ENCODE data around the gene PEX11A.
"Not testable (repeated sequence)": the region's sequence is repeated elsewhere in the genome, so short reads cannot be mapped to it uniquely, and the experiment has no call there.

PEX11A gene, protein sequence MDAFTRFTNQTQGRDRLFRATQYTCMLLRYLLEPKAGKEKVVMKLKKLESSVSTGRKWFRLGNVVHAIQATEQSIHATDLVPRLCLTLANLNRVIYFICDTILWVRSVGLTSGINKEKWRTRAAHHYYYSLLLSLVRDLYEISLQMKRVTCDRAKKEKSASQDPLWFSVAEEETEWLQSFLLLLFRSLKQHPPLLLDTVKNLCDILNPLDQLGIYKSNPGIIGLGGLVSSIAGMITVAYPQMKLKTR

DNA sequence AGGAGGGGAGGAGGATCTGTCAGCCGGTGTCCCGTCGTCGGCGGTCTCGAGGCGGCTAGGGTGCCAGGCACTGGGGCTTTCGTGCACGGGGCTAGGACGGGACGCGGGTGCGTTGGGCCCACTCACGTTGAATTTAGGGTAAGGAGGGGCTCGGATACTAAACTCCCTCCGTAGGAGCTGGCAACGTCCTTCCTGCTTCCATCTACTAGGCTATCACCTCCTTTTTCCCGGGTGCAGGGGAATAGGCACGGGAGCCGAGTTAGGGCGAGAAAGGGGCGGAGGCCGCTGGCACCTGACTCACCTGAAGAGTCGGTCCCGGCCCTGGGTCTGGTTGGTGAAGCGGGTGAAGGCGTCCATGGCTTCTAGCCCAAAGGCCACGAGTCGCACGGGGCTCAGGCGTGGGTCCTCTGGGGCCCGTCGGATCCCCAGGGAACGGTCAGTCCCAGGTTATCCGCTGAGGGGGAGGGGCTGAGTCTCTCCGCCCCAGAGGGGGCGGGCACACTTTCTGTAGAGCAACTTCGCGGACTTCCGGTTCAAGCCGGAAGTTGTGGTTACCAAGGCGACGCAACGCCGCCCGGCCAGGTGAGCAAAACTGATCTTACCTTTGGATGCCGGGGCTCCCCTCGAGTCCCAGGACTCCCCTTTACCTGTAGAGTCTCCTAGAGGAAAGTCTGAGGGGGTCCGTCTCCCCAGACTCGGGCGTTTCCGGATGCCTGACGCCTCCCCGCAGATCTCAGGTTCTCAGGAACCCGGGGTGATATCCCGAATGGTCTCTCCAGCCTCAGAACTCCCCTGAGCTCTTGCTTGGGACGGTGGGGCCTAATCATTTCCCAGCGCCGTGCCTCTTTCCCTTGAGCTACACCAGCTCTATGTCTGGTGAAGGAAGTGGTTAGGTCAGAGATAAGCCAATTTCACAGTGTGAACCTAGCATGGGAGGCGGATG, at the start of gene PEX11A, which contains the start of gene WDR93:
Gene PEX11A, minus strand, starts transcription at position 479 of the 943 bp plus-strand sequence. Its CDS starts 122 bp downstream, at position 357.
Gene WDR93, plus strand, starts transcription at position 536 of the 943 bp plus-strand sequence. CDS start 10,936 bp downstream, outside the sequence.
- peak; percentile 77 for DNase-seq

DNA sequence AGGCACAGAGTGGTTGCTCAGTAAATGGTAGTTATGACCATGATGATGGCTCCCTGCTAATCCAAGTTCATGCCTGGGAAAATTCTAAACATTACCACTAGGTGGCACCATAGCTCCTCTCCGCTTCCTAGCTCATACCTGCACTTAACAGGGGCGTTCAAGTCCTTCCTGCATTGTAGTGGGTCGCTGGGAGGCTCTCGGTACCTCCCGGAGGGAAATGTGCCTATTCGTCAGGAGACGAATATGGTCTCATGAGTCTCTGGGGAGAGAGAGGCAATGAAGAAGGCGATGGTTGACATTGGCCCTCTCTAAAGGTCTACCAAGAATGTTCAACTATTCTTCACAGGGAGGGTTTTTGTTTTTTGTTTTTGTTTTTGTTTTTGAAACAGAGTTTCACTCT, 49.6 kb upstream of the PEX11A start:
- DNase-seq: peak; percentile 44

DNA sequence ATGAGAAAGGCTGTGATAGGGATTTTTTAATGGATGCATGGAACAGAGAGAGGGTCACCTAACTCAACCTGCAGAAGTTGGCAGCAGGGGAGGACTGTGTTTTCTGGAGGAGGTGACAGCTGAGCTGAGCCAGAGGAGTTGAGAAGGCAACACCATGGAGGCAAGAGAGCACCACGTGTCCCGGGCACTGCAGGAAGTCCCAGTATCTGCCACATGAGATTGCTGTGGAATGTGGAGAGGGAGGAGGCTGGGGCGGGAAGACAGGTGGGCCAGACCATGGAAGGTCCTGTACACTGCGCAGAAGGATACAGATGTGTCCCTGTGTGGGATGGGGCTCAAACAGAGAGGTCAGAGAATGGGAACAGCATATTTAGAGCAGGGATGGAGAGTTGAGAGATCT, 45.2 kb upstream of the PEX11A start:
- no peak for DNase-seq

DNA sequence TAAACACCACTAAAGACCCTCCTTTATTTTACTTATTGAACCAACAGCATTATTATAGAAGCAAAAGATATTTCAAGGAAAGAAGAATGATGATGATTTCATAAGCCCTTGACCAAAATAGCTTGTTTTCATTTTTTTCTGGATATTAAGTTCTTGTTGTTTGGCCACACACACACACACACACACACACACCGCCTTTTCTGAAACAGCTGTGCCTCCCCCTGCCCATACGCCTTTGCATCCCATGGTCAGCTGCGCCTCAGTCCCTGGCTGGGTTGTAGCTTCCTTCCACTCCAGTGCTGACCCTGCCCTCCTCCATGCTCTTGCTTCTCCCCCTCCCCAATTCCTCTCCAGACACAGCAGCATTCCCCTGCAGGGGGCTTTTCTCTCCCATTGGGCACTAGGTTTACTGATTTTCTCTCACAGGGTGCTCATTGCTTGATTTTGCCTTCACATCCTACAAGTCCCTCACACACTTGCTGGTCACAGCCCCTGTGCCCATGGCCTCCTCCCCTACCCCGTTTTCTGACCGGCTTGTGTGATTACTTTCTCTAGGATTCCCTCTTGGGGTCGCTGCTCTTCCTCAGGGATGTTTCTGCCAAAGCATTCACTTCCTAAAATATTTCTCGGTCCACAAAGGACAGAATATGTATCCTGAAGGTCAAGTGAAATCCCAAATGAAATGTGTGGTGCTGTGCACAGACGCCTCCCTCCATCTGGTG, 42.1 kb upstream of the PEX11A start:
- DNase-seq: no peak

DNA sequence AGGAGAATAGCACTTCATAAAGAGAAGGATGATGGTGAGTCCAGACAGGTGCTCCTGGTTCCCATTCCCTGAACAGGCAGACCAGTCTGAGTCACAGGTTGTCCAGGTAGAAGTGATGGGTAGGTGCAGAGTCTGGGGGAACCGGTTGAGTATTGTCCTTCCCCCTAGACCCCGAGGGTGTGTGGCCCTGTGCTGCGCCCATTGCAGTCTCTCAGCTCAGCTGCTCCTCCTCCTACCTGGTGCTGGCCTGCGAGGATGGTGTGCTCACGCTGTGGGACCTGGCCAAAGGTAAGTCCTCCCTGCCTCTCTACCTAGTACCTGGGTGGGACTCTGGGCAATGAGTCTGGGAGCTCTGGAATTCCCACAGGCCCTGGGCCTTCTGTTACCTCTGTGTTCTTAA, 40.7 kb upstream of the PEX11A start:
- DNase-seq: no peak

DNA sequence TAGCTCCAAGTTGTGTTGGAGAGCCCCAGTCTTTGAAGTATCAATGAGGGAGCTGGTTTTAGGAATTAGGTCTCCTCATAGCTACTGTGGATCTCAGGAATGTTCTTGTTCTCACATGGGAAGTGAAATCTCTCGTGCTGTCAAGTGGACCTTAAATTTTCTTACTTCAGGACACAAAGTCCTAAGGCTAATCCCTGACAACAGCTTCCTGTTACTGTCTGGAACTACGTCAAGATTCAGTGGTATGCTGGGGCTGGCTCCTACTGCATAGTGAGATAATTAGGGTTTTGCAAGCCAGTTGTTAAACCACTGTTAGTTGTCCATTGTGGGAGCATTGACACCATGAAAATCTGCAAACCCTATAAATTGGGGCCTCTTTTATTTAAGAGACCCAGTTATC, 37.7 kb upstream of the PEX11A start:
- DNase-seq: no peak

DNA sequence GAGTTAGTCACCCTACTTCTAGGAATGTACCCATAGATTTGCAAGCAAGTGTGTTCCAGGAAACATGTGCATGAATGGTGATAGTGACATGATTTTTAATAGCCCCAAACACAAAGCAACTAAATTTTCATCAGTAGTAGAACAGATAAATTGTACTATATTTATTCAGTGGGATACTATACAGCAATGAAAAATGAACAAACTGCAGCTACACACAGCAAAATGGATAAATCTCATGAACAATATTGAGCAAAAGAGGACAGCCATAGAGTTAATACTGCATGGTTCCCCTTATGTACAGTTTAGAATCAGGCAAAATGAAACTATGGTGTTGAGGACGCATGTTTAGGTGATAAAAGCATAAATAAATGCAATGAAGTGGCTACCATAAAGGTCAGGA, 34.5 kb upstream of the PEX11A start:
- DNase-seq: no peak

DNA sequence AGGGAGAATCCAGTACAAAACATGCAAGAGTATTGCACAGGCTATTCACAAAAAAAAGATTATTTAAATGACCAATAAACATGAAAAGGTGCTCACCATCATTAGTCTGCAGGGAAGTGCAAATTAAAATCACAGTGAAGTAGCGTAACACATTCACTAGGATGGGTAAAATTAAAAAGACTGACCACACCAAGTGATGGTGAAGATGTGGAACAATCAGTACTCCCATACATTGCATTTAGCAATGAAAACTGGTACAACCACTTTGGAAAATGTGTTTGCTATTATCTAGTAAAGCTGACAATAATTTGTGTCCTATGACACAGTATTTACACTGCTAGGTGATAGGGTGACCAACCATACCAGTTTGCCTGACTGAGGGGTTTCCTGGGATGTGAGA, 34.1 kb upstream of the PEX11A start:
- DNase-seq: no peak

DNA sequence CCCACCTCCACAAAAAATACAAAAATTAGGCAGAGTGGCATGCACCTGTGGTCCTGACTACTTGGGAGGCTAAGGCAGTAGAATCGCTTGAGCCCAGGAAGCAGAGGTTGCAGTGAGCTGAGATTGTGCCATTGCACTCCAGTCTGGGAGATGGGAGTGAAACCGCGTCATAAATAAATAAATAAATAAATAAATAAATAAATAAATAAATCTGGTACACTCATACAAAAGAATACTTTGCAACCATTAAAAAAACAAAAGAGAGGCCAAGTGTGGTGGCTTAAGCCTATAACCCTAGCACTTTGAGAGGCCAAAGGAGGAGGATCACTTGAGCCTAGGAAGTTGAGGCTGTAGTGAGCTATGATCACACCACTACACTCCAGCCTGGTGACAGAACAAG, 32.5 kb upstream of the PEX11A start:
- no peak for DNase-seq

DNA sequence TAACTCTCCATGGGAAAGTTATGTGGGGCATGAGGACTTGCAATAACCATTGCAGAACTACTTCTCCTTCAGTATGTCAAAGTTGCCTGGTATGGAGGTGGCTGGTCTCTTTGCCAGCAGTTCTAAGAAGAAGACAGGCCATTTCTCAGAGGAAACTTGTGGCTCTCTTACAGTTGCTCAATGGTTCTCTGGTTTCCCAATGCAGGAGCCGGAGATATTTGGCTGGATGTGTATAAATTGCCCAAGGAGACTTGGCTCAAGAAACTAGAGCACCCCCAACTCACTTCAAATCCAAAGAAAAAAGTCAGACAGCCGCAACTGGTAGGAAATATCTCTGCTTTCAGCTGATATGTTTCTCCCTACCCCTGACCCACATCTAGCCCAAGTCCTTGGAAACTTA, 24.2 kb upstream of the PEX11A start:
- no peak for DNase-seq

DNA sequence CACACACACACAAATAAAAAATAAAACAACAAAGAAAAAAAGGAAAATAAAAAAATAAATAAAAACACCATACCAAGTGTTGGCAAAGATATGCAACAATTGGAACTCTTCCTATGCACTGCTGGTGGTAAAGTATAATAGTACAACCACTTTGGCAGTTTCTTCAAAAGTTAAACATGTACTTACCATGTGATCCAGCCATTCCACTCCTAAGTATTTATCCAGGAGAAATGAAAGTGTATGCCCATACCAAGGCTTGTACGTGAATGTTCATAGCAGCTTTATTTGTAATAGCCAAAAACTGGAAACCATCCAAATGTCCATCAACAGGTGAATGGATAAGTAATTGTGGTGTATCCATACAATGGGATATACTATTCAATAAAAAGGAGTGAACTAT, 17.0 kb upstream of the PEX11A start:
- no peak for DNase-seq

DNA sequence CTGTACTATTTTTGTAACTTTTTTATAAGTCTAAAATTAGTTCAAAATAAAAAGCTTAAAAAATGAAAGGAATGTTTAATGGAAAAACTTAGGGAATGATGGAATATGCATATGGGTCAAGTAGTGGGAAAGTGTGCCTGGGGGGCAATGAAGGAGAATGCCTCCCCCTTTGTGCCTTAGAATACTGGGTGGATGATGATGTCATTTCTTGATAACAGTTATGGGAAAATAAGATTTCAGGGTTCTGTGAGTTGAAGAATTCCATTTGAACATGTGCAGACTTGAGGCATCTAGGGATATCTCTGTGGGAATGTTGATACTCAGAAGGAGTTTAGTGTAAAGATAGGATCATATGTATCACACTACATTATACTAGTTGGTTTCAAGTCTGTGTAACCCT, 13.9 kb upstream of the PEX11A start:
- DNase-seq: no peak

DNA sequence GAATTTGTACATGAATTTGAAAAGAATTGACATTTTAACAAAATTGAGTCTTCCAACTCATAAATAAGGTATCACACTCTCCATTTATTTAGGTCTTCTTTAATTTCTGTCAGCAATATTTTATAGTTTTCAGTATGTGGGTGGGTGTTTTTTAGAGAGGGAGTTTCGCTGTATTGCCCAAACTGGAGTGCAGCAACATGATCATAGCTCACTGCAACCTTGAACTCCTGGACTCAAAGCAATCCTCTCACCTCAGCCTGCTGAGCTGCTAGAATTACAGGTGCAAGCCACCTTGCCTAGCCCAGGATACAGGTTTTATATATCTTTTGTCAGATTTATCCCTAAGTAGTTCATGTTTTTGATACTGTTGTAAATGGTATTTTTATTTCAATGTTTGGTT, 4.6 kb upstream of the PEX11A start:
- DNase-seq: no peak

DNA sequence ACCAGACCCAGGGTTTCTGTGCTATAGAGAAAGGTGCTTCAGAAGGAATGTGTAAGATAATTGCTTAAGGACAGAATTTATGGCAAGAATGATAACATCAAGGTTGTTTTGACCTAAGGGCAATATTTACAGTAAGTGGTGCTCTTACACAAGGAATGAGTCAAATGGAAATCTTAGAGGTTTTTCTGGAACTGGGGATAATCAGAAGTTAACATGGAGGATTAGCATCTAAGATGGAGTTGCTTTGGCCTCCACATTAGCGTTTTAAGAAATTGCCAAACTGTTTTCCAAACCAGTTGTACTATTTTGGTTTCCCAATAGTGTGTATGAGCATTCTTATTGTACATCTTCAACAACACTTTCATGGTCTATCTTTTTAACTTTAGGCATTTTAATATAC, 3.1 kb upstream of the PEX11A start:
- no peak for DNase-seq

DNA sequence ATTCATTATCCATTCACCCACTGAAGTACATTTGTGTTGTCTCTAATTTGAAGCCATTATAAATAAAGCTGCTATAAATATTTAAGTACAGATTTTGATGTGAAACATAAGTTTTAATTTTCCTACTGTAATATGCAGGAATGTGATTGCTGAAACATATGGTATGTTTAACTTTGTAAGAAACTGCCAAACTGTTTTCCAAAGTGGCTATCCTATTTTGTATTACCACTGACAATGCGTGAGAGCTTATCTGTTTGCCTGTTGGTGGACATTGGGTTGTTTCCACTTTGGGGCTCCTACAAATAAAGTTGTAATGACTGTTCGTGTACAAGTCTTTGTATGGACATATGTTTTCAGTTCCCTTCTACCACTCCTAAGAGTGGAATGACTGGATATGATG, 2.5 kb upstream of the PEX11A start:
- no peak for DNase-seq

DNA sequence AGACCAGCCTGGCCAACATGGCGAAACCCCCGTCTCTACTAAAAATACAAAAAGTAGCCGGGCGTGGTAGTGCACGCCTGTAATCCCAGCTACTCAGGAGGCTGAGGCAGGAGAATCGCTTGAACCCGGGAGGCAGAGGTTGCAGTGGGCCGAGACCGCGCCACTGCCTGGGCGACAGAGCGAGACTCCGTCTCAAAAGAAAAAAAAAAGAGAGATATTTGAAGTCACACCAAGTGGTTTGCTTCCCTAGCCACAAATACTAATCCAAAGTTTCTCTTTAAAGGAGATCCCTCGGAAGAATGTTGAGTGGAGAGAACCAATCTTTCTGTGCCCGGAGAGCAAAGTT, 651 bp downstream of the PEX11A start:
- not testable (repeated sequence) for DNase-seq

DNA sequence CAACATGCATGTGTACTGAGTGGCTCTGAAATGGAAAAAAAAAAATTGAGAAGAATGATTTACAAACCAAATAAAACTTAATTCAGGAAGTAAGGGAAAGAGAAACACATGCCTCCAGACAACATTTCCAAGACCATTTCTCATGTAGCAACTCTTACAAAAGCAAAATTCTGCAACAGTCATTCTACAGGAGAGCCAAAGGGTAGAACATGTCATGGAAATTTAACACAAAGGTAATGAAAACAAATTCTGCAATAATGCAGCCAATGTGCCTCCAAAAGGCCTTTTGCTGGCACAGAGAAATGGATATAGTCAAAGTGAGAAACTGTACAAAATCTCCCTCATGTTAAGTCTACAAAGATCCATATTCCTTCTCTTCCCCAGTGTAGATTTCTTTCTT, 4.0 kb downstream of the PEX11A start:
- no peak for DNase-seq

DNA sequence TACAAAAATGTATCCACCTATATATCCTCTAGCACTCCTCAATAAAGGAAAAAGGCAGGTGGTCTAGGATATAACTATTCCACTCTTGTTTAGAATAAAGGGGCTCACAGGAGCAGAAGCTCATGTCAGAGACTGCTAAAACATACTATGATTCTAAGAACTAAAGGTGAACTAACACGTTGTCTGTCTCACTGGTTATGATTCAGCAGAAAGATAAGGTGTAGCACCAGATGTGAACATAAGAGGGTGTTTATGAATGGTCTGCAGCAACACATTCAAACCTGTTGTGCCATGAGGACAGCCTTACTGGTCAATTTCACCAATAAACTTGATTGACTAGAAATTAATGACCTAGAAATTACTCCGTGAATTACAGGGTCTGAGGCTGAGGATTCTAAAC, 4.6 kb downstream of the PEX11A start:
- DNase-seq: no peak

DNA sequence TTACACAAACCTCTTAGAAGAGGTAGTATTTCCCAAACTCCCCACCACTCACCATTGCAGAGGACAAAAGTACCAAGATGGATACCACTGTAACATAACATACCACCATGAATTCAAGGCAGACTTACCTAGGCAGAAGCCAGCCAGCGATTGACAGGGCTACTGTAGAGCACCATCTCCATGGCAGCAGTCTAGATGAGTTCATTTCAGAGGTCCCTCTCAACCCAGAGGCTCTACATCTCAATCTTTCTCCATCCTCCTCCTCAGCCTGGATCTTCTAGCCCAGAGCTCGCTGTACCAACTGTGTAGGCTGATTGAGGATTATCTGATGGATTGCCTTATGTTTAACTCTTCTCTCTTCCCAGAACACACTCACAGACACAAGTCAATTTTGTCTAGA, 9.4 kb downstream of the PEX11A start:
- no peak for DNase-seq

DNA sequence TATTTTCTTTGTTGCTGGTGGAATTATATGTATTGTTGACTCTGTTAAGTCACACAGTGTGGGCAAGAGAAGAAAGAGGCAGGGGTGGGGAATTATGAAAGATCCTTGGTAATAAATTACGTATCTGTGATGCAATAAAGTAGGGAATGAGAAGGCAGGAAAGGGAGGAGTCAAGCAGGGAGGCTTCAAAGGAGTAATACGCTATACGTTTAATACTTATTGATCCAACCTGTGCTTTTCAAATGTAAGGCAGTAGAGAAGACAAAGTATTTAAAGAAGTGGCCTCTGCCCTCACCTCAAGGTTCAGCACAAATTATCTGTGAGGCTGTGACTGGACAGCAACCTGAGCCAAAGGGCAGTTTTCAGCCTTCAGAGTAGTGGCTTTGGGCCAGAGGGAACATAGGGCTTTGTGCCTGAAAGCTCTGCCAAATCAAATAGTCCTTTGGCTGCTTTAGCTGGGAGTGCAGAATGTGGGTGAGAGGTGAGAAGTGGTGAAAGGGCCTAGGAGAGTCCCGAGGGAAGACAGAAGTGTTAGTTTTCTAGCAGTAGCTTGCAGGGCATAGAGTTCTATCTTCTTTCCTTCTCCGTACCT, 10.2 kb downstream of the PEX11A start:
- no peak for DNase-seq

DNA sequence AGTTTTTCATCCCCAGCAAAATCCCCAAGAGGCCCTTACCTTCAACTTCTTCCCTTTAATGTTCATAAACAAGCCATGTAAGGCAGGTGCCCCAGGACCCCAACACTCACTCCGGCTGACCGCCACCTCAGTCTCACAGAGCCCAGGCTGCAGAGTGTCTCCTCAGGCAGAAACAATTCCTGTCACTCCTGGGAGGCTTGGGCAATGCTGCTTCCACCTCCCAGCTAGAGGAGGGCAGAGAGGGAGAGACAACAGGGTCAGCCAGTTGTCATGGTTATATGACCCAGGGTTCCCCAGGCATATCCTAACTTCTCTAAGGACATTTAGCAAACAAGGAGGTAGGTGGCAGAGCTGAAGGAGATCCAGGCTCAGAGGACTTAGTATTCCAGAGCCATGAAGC, 11.3 kb downstream of the PEX11A start, which contains the start of gene PLIN1:
Gene PLIN1, minus strand, starts transcription at position 156 of the 400 bp plus-strand sequence. CDS start 1,878 bp downstream, outside the sequence.
- no peak for DNase-seq

DNA sequence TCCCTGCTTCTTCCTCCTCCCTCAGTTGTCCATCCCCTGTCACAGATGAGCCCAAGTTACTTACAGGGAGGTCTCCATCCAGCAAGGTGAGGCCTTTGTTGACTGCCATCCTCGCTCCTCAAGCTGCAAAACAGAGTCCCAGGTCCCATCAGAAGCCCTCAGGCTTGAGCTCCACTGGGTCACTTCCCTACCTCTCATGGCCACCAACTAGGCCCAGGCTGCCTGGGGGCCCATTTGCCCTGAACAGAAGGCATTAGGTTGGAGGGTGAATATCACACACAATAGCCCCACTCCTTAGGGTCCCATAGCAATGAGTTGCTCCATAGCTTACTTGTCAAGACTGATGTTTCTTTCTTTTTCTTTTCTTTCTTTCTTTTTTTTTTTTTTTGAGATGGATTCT, 13.2 kb downstream of the PEX11A start:
- DNase-seq: no peak

DNA sequence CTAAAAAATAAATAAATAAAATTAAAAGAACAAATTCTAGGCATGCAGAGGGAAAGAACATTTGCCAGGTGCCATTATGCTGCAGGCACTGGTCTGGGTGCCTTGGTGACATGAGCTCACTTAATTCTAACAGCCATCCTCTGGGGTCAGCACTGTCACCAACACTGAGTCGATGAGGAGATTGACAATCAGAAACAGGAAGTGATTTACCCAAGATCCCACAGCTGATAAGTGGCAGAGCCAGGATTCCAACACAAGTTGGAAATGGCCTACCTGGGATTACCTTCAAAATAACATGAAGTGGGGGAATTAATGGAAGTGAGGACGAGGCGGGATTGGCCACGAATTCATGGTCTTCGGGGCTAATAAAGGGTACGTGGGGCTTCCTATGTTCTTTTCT, 14.9 kb downstream of the PEX11A start:
- no peak for DNase-seq
